ENCODE data around the gene DOK1.
A peak's percentile ranks its signal among the peaks of the same experiment; 100 is the strongest.

DOK1 gene

DNA sequence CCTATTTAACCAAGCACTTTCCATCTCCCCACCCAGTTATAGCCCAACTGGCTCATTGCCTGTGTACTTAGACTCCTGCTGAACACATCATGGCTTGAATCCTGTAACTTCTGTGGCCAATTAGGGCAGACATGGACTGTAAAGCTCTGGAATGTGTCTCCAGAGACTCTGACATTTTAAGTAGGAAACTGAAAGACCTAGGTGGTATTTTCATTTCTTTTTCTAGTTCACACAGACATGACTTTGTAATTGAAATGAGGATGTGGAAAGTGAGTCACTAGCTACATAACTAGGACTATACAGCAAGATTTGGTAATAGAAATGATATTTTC is 12.2 kb downstream of the DOK1 start:
- DNase-seq (ENCODE audit: low read depth in 3 of 3, low spot score in 1 of 3), result no peak

DNA sequence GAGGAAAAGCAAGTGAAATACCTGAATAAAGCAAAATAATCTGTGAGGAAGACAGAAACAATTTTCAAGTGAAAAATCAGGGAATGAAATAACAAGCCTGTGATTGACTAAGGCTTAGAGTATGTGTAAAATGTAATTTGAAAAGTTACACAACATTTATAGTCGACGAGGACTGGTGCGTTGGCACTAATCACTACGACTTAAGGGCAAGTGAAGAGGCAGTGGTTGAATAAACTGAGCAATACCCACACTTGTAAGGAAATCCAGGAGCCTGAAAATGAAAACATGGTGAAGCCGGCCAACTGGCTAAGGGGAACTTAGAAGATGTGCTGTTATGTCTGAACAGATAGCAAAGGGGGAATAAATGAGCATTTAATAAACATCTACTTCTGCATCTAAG is 13.4 kb downstream of the DOK1 start:
- no peak for DNase-seq (ENCODE audit: low read depth in 3 of 3, low spot score in 1 of 3)

DNA sequence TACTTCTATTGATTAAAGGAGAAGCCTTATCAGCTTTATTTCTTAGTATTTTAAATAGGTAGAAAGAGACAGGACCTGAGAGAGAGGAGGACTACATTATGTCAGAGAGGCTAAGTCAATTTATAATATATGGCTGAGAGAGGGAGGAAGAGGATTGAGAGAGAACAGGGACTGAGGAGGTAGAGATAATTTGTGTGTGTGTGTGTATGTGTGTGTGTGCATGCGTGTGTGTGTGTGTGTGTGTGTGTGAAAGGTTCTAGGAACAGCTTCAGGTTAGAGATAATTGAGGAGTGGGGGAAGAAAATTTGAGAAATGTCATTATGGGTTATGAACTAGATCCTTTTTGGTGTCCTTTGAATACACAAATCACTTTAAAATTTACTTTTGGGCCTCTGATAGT is 15.2 kb downstream of the DOK1 start:
- DNase-seq (ENCODE audit: low read depth in 3 of 3, low spot score in 1 of 3), result no peak

DNA sequence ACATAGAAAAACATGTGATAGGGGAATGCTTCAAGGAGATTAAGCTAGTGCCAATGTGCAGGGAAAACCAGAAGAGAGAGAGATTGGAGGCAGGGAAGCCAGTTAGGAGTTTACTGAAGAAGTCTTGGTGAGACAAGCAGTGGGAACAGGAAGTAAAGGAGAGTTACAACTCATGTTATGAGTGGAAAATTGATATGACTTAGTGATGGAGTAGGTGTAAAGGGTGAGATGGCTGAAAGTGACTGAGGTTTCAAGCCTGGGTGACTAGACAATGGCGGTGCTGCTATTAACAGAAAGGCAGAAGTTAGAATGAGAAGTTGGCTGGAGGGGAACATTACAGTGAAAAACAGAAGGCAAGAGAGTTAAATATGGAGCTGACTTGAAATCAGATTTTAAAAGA is 16.5 kb downstream of the DOK1 start:
- DNase-seq (ENCODE audit: low read depth in 3 of 3, low spot score in 1 of 3), result no peak

DNA sequence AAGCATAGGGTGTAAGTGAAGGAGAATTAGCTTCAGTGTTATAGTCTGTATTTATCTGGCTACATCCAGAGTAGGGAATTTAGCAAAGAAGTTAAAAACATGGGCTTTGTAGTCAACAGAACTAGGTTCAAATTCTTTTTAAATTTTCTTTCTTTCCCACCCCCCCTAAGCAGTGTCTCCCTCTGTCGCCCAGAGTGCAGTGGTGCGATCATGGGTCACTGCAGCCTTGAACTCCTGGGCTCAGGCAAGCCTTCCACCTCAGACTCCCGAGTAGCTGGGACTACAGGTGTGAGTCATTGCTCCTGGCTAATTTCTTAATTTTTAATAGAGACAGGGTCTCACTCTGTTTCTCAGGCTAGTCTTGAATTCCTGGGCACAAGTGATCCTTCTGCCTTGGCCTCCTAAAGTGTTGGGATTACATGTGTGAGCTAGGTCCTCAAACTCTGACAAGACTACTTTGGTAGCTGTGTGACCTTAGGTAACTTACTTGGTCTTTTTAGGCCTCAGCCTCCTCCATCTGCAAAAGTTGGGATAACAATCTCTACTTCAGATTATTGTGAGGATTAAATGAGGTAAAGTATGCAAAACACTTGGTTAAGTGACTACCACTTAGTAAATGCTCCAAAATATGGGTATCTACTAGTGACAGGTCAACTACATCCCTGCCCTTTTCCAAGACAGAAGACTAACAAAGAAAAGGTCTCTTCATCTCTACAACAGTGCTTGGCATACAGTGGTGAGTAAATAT is 17.8 kb downstream of the DOK1 start:
- no peak for DNase-seq (ENCODE audit: low read depth in 3 of 3, low spot score in 1 of 3)

DNA sequence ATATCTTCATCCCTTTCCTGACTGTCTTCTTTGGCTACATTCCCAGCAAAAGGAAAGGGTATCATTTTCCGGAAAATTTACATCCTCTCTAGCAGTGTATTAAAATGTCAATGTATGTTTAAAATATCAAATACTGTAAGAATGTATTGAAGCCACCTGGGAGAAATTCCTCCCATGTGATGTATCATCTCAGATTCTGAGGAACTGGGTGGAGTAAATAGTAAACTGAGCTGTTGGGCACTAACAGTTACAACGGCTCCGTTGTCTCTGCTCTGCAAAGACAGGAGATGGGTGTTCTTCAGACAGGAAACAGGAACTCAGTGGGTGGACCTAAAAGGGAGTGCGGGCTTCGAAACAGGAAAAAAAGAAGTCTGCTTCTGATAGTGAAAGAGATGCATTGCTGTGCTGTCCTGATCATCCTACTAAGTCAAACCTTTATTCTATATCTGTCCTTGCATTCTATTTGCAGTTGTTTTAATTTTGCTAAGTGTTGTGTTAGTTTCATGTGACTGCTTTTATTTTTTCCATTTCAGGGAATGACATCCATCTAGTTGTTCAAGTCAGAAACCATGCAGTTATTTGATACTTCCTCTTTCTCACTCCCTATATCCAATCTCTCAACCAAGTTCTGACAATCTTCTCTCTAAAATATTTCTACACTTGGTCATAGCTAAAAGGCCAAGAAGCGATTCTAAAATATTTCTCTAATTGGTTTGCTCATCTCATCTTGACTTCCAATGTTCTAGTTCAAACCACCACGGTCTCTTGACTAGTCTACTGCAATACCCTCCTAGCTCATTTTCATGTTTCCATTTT is 19.4 kb downstream of the DOK1 start:
- no peak for DNase-seq (ENCODE audit: low read depth in 3 of 3, low spot score in 1 of 3)

DNA sequence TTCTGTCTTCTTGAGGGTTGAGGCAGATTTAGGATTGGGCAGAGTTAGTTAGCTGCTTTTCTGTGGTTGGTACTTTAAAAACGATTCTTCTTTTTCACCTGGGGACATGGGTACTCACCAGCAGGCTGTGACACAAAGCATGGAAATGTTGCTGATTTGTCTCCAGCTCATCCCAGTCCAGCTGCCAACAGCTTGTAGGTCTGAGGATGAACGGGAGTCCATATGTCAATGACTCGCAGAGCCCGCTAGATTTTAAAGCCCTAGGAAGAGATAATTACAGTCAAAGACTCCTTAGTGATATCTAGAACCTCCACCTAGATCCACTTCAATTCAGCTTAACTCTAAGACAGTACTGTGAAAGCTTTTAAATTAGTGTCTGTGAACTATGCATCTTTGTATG is 20.8 kb downstream of the DOK1 start:
- no peak for DNase-seq (ENCODE audit: low read depth in 3 of 3, low spot score in 1 of 3)

DNA sequence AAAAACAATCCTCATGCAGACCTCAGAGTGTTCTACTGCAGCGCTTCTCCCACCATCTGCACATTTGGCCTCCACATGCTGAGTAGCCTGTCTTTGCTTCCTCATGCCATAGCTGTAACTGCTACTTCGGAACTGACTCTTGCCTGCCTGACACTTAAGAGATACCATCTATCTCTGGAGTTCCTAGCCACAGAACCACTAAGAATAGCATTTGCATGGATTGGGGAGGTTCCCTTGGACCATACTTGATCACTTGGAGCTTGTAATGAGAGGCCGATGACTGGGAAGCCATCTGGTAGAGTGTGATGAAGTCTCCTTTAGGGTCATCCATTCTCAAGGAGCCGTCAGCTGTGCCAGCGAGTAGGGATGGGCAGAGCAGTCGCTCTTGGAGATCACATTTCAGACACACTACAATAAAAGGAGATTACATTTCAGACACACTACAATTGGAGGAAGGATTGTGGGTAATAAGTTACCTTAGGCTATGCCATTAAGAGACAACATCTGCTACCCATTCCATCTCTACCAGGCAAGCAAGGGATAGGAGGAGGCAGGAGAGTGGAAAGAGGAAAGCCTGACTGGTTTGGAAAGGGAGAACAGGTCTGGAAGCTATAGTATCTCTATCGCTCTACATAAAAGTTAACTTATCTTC is 21.8 kb downstream of the DOK1 start:
- DNase-seq (ENCODE audit: low read depth in 3 of 3, low spot score in 1 of 3), result no peak

DNA sequence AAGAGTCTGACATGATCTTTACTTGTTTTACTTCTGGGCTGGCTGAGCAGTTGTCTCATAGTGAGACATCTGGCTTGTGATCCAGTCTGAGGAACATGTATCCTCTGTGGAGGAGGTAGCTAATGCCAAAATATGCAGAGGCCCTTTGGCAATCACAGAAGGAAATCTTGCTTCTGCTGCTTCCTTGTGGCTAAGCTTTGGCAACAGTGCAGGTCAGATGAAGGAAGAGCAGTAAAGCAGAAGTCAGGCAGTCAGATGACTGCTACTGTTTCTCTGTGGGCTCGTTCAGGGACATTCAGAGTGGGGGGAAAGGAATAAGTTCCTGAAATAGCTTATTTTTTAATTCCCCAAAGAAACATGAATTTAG is 22.3 kb downstream of the DOK1 start:
- no peak for DNase-seq (ENCODE audit: low read depth in 3 of 3, low spot score in 1 of 3)

DNA sequence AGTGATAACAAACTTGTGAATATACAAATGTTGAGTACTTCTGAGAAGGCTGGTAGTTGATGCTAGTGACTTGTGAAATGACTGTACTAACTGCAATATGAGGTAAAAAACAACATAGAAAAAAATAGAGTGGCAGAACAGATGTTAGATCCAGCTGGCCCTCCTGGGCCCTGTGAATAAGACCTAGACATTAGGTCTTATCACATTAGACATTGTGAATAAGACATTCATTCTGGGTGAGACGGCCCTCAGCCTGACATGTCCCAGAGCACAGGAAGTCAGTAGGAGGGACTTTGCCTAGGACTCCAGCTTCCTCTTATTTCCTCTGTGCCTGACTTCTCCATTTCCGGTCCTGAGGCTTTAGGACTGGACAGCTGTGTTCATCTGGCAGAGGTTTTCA is 22.9 kb downstream of the DOK1 start:
- DNase-seq (ENCODE audit: low read depth in 3 of 3, low spot score in 1 of 3), result no peak

DNA sequence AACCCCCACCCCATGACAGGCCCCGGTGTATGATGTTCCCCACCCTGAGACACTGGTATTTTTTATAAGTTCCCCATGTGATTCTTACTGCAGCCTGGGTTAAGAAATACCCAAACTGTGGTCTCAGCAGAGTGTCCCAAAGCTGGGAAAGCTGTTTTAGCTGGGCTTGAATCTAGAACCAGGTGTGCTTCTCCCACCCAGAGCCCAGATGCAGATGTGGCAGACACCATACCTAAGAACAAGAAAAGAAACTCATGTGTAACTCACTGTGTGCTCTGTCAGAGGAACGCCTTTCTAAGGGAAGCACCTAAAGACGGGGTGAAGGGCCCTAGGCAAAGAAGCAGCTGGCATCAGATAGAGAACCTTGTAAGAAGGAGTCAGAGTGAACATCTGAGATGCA is 23.9 kb downstream of the DOK1 start:
- DNase-seq (ENCODE audit: low read depth in 3 of 3, low spot score in 1 of 3), result no peak

DNA sequence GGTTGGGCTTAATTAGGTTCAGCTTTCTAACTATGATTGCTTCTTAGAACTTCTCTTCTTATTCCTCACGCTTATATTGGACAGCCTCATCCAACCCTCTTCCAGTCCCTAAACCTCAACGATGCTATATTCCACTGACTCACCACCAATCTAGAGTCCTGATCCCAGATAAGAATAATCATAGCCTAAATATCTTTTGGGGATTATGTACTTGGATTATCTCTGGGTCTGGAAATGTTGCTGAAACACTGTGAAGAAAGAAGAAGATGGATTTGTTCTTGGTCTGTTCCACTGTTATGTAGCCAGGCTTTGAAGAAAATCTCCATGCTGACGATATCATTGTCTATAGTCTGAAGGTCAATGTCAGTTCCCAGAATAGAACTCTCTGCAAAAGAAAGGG is 26.9 kb downstream of the DOK1 start:
- DNase-seq (ENCODE audit: low read depth in 3 of 3, low spot score in 1 of 3), result no peak

DNA sequence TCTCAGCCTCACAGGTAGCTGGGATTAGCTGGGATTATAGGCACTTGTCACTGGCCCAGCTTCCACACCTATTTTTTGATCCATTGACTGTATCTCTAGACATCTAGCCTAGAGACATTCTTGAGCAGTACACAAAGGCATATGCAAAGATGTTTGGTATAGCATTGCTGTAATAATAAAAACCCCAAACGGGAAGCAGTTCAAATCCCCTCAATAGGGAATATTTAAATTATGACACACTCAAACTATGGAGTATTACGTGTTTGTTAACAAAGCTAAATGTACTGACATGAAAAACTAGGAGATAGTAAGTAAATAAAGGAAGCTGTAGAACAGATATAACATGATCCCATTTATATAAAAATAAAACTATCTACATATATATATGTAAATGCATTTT is 27.7 kb downstream of the DOK1 start:
- no peak for DNase-seq (ENCODE audit: low read depth in 3 of 3, low spot score in 1 of 3)

DNA sequence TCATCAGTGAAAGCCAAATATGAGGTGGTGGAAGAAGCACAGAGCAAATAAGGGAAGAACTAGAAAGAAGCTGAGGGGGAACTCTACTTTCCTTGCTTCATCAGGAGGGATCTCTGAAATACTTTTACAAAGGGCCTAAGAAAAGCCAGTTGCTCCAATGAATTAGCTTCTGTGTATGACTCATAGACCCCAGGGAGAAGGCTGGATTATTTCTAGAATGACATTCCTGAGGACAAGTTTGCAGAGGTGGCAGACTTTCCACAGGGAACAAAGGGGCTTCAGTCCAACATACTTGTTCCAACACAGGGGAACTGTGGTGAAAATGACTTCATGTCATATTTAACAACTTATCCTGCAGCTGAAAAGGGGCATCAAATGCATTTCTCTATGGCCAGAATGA is 29.0 kb downstream of the DOK1 start:
- no peak for DNase-seq (ENCODE audit: low read depth in 3 of 3, low spot score in 1 of 3)

DNA sequence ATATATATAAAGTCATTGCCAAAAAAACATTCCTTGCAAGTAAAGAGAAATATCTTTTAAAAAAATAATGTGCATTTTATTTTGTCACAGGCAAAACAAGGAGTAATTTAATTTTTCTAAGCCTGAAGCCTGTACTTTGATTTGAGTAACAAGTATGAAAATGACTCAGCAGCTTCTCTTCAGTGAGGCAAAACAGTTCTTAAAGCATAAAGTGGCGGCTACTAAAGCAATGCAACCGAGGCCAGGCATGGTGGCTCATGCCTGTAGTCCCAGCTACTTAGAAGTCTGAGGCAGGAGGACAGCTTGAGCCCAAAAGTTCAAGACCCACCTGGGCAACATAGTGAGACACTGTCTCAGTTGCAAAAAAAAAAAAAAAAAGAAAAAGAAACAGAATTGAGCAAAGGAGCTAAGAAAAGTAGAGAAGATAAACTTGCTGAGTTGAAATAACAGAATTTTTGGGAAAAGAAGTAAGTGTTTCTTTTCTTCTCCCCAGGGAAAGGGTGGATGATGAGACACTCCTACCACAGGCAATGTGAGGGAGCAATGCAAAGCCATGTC is 29.6 kb downstream of the DOK1 start:
- DNase-seq (ENCODE audit: low read depth in 3 of 3, low spot score in 1 of 3), result no peak

DNA sequence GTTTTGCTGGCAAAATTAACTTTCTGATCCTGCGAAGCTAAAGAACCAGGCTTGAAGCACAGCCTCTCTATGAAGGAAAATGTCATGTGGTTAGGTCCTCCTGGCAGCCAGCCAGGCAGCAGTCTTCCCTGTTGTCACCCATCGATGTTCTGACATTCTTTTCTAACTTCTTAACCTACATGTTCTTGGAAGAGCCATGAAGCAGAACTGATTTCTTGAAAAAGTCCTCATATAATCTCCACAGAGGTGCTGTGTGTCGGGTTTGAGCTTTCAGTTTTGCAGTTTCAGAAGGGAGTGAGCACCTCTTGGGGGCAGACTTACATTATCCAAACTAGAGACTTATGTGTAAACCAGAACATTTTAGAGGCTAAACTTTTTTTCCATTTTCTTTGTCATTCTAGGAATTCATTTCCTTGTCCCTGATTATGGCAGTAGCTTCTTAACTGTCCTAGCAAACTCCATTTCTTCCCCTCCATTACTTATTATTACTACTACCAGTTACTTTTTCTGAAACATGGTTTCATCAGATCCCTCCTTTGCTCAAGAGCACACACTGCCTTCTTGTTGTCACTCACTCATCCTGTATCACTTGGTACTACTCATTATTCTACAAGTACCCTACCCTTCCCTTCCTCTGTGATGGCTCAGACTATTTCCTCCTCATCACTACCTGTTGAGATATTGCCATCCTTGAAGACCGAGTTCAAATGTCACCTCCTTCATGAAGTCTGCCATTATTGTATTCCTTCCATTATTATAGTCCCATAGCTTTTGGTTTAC is 31.1 kb downstream of the DOK1 start:
- no peak for DNase-seq (ENCODE audit: low read depth in 3 of 3, low spot score in 1 of 3)

DNA sequence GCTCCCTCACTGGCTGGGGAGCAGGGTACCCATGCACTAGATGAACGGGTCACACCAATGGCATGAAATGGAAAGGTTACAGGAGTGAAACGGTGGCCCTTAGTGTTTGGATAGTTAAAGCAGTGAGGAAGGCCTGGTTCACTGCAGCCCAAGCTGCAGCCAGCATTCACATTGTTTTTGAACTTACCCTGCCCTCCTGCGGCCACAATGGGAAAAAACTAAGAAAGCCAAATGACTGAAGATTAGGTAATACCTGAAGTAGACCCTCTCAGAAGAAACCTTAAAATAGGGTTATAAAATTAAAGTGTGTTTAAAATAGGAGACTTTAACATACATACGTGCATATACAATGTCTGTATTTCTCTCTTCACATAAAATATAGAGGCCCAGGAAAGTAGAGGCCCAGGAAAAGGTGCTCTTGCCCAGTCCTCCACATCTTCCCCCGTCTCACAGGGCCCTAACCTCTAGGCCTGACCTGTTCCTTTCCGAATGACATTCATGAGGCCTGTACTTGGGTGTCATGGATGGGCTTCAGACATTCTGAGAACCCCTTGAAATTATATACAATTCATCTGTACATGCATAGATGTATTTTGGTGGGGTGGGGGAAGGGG is 33.3 kb downstream of the DOK1 start:
- DNase-seq (ENCODE audit: low read depth in 3 of 3, low spot score in 1 of 3), result peak; percentile 18 to 32 (median 28)

DNA sequence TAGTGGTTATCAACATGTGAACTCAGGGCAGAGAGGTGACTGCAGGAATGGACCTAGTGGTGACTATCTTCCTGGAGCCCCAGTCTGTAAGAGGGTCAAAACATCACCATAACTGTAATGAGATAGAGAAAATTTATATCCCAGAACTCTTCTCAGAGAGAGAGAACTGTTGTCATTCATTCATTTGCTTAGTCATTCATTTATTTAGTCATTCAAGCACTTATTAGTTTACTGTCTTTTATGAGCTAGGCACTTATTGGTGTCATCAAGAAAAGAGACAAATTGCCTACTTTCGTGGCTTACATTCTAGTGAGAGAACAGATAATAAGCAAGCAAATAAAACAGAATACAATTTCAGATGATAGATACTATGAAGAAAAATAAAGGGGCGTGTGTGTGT is 34.1 kb downstream of the DOK1 start:
- no peak for DNase-seq (ENCODE audit: low read depth in 3 of 3, low spot score in 1 of 3)

DNA sequence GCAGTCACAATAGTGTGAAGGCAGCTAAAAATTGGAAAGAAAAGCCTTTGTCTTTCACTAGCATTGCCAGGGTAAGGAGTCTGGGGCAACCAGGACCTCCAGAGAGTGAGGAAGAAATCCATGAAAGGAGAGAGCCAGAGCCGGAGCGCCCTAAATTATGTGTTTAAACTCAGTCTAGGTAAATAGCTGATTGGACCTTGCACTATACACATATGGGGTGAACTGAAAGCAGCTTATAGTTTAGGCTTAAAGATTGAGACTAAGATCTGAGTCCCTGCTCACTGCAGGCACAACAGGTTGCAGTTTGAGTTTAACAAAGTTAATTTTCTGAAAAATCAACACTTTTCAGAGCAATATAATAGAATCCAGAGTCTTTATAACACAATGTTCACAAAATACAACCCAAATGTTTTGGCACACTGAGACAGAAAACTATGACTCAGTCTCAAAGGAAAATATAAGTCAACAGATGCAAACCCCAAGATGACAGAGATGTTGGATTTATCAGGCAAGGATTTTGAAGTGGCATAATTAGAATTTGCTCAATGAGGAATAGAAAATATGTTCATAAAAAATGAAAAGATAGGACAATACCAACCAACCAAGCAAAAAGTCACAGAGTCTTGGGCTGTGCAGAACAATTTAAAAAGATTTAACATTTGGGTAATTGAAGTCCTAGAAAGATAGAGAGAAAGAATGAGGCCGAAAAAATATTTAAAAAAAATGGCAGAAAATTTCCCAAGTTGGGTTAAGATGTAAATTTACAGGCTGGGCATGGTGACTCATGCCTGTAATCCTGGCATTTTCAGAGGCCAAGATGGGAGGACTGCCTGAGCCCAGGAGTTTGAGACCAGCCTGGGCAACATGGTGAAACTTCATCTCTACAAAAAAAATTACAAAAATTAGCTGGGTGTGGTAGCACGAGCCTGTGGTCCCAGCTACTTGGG is 39.6 kb downstream of the DOK1 start:
- DNase-seq (ENCODE audit: low read depth in 3 of 3, low spot score in 1 of 3), result no peak

DNA sequence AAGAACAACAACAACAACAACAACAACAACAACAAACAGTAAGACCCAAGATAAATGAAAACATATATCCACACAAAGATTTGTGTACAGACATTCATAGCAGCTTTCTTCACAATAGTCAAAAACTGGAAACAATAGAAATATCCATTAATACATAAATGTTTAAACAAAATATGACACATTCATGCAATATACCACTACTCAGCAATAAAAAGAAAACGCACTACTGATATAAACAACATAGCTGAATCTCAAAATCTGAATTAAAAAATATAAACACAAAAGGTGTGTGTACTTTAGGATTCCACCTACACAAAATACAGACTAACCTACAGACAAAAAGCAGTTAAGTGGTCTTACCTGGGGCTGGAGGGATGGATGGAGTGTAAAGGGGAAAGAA is 42.1 kb downstream of the DOK1 start:
- no peak for DNase-seq (ENCODE audit: low read depth in 3 of 3, low spot score in 1 of 3)

All from stimulated activated CD4-positive, alpha-beta T cell treated with anti-CD3 and anti-CD28 coated beads, TNF-alpha, amount 100 ng/mL, for 1 hour (primary cell).